Left ventricle myocardium inferior (tissue), 1 donor: ENCODE data around the gene NR1I3. TPM values are rescaled to one million over a fixed set of nuclear protein-coding genes. Genes with fewer than 3 reads are reported as not detected.
A peak's percentile ranks its signal among the peaks of the same experiment; 100 is the strongest.

Source experiments
- DNase-seq: peaks from one replicate; pipeline ENCODE4 v3.0.0-alpha.2; 2020
- H3K27ac ChIP-seq: fragments of 200-600 bp; replicated peaks from 2 replicates; pipeline ENCODE4 v1.8.0; 2021
- H3K27me3 ChIP-seq: fragments of 200-600 bp; 2 replicates; pipeline ENCODE4 v1.8.0; 2021; ENCODE audit warnings: low read depth
- H3K36me3 ChIP-seq: fragments of 200-600 bp; 2 replicates; pipeline ENCODE4 v1.8.0; 2021
- H3K4me1 ChIP-seq: fragments of 200-600 bp; 2 replicates; pipeline ENCODE4 v1.8.0; 2021
- H3K4me3 ChIP-seq: fragments of 200-600 bp; 2 replicates; pipeline ENCODE4 v1.8.0; 2021; ENCODE audit warnings: mild to moderate bottlenecking, moderate library complexity
- H3K9me3 ChIP-seq: fragments of 200-600 bp; replicated peaks from 2 replicates; pipeline ENCODE4 v1.8.0; 2021
- CTCF ChIP-seq: fragments of 200-600 bp; IDR thresholded peaks from 2 replicates; pipeline ENCODE4 v1.8.0; 2021; ENCODE audit warnings: antibody characterized with exemption, mild to moderate bottlenecking, borderline replicate concordance
- intact Hi-C: fragments of 100-400 bp; cut with micrococcal nuclease; formaldehyde crosslinking; loops from one replicate; pipeline ENCODE4 v1.11.0; 2022
- total RNA-seq: library from RNA; stranded (reverse); fragmentation: NEBNext Ultra II Directional; extraction: Animal tissue kit (Norgen Biotek cat#: 25700); gene quantifications from one replicate; pipeline ENCODE4 v1.2.1, GENCODE V29; 2021
- donor health status: DM: no; HTN: yes; CAD: no; lungs with severe emphysema.

Gene NR1I3
- total RNA-seq, 1 donor from 2014 or later, result not detected

- no peaks in the 10 kb centered on the region for H3K9me3 ChIP-seq
- no peaks in the 10 kb centered on the region for H3K27me3 ChIP-seq
- intact Hi-C loops, result no loop called here
- H3K27ac ChIP-seq, result peak overlapping the region; percentile 99
- H3K4me3 ChIP-seq, result peak overlapping the region; percentile 67
- TF ChIP-seq CTCF, result no peak
- peaks cover 96% of the 10 kb centered on the region for H3K4me1 ChIP-seq
- no peak for DNase-seq
- H3K36me3 ChIP-seq, result peaks cover 13% of the 10 kb centered on the region
Observed at GRCh38 chr1:161197560-161198193, 40.3 kb downstream of the NR1I3 start.

GRCh38 chr1:161196521-161197451 lies 41.2 kb downstream of the NR1I3 start:
- peak overlapping the region; percentile 99 for H3K27ac ChIP-seq
- H3K36me3 ChIP-seq, result peaks cover 16% of the 10 kb centered on the region
- H3K9me3 ChIP-seq, result no peaks in the 10 kb centered on the region
- DNase-seq, result peak; percentile 55
- peak overlapping the region; percentile 67 for H3K4me3 ChIP-seq
- intact Hi-C loops, result no loop called here
- no peaks in the 10 kb centered on the region for H3K27me3 ChIP-seq
- peaks cover 98% of the 10 kb centered on the region for H3K4me1 ChIP-seq
- no peak for TF ChIP-seq CTCF

- intact Hi-C loops, result no loop called here
- Histone ChIP-seq H3K9me3 (no peaks in the 10 kb centered on the region), H3K27me3 (no peaks in the 10 kb centered on the region), H3K4me3 (peak overlapping the region; percentile 67), H3K27ac (peak overlapping the region; percentile 99), H3K36me3 (peaks cover 23% of the 10 kb centered on the region), H3K4me1 (peaks cover 91% of the 10 kb centered on the region)
- DNase-seq, result no peak
- no peak for TF ChIP-seq CTCF
Observed at GRCh38 chr1:161196111-161196510, 41.9 kb downstream of the NR1I3 start.

- Histone ChIP-seq H3K27me3 (no peaks in the 10 kb centered on the region), H3K36me3 (peaks cover 29% of the 10 kb centered on the region), H3K9me3 (no peaks in the 10 kb centered on the region), H3K4me3 (peak overlapping the region; percentile 67), H3K27ac (no peak overlapping the region), H3K4me1 (peaks cover 83% of the 10 kb centered on the region)
- no peak for DNase-seq
- no peak for TF ChIP-seq CTCF
- intact Hi-C loops, result no loop called here
Observed at GRCh38 chr1:161195171-161195570, 42.8 kb downstream of the NR1I3 start.

GRCh38 chr1:161193561-161194235 lies 44.3 kb downstream of the NR1I3 start:
- Histone ChIP-seq H3K9me3 (no peaks in the 10 kb centered on the region), H3K4me3 (peak overlapping the region; percentile 67), H3K36me3 (peaks cover 29% of the 10 kb centered on the region), H3K27me3 (no peaks in the 10 kb centered on the region), H3K27ac (peak overlapping the region; percentile 36), H3K4me1 (peaks cover 74% of the 10 kb centered on the region)
- TF ChIP-seq CTCF, result no peak
- intact Hi-C loops, result no loop called here
- no peak for DNase-seq
